SU-DHL-6 (cell line): ENCODE data around the gene CHCHD5.
"Not testable (repeated sequence)": the region's sequence is repeated elsewhere in the genome, so short reads cannot be mapped to it uniquely, and the experiment has no call there.

Source experiments
- H2AFZ ChIP-seq: fragments of 200-600 bp; sonication (generic); 2 replicates; pipeline ENCODE4 v1.6.1; 2014; ENCODE audit warnings: low read depth, mild to moderate bottlenecking, moderate library complexity, mixed read lengths, antibody characterized with exemption, low read length; ENCODE audit not compliant: severe bottlenecking
- H3F3A ChIP-seq: fragments of 200-600 bp; shearing (Covaris generic); 2 replicates; pipeline ENCODE4 v1.6.0; 2016; ENCODE audit warnings: antibody characterized with exemption, mild to moderate bottlenecking; ENCODE audit not compliant: insufficient read depth
- H3K27ac ChIP-seq: fragments of 200-600 bp; sonication (generic); 2 replicates; pipeline ENCODE4 v1.5.1; 2016; ENCODE audit warnings: low read depth, mild to moderate bottlenecking, low read length, moderate library complexity, mixed read lengths
- H3K27me3 ChIP-seq: fragments of 200-600 bp; sonication (generic), shearing (Covaris generic); 2 replicates; pipeline ENCODE4 v1.6.0; 2014; ENCODE audit warnings: mild to moderate bottlenecking, low read length
- H3K36me3 ChIP-seq: fragments of 200-600 bp; sonication (generic); 2 replicates; pipeline ENCODE4 v1.6.1; 2014; ENCODE audit warnings: mild to moderate bottlenecking, low read length, mixed read lengths
- H3K4me2 ChIP-seq: fragments of 300-600, 200-600 bp; shearing (Covaris generic), sonication (generic); 2 replicates; pipeline ENCODE4 v1.6.0; 2014; ENCODE audit warnings: low read length, low read depth, mild to moderate bottlenecking; ENCODE audit not compliant: poor library complexity, severe bottlenecking
- H3K4me3 ChIP-seq: fragments of 200-600 bp; sonication (generic); 2 replicates; pipeline ENCODE4 v1.5.1; 2014; ENCODE audit warnings: antibody characterized with exemption, low read length, mild to moderate bottlenecking, mixed read lengths; ENCODE audit not compliant: insufficient read depth, poor library complexity, severe bottlenecking
- H3K79me2 ChIP-seq: fragments of 200-600 bp; sonication (generic); 2 replicates; pipeline ENCODE4 v1.6.1; 2014; ENCODE audit warnings: mild to moderate bottlenecking, low read length, moderate library complexity; ENCODE audit not compliant: insufficient read depth
- H3K9ac ChIP-seq: fragments of 200-600 bp; sonication (generic); 2 replicates; pipeline ENCODE4 v1.7.0; 2014; ENCODE audit warnings: mild to moderate bottlenecking, low read length
- H3K9me2 ChIP-seq: fragments of 200-600 bp; sonication (generic); replicated peaks from 2 replicates; pipeline ENCODE4 v1.6.1; 2014; ENCODE audit warnings: low read length; ENCODE audit not compliant: insufficient read depth
- H3K9me3 ChIP-seq: fragments of 200-600 bp; sonication (generic); 2 replicates; pipeline ENCODE4 v1.6.1; 2014; ENCODE audit warnings: low read length, mixed read lengths; ENCODE audit not compliant: insufficient read depth
- H4K20me1 ChIP-seq: fragments of 200-600 bp; sonication (generic); 2 replicates; pipeline ENCODE4 v1.6.1; 2014; ENCODE audit warnings: low read depth, mild to moderate bottlenecking, antibody characterized with exemption, low read length, moderate library complexity, mixed read lengths
- EZH2phosphoT487 ChIP-seq: fragments of 200-600 bp; sonication (generic), shearing (Covaris generic); conservative IDR thresholded peaks from 2 replicates; pipeline ENCODE4 v1.6.1; 2018; ENCODE audit warnings: mild to moderate bottlenecking, antibody characterized with exemption, low read length, moderate library complexity, mixed read lengths
- TF ChIP-seq, protein P1 (sequence below): fragments of 200-600 bp; sonication (generic); IDR thresholded peaks from one replicate; pipeline ENCODE4 v1.5.1; 2017; ENCODE audit warnings: antibody characterized with exemption, mild to moderate bottlenecking, low read length, moderate library complexity; ENCODE audit not compliant: insufficient read depth, poor library complexity, severe bottlenecking

CHCHD5 gene

DNA sequence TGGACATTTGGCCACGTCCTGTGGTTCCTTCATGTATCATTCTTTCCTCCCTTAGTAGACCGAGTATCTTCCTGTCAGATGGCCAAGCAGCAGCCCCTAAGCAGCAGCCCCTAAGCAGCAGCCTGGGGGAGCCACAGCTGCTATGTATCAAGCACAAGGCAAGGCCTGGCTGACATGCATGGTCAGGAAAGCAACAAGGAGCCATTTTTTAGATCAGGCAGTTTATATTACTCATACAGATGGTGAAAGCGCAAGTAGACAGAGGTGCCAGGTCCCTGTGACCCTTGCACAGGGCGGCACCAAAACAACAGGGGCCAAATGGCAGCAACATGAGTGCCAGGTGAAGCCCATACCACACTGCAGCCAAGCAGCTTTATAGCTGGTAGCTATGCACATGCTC, 22.1 kb downstream of the CHCHD5 start:
- Histone ChIP-seq H3K9me2 (no peaks in the 10 kb centered on the region), H3K27me3 (no peaks in the 10 kb centered on the region), H3F3A (no peaks in the 10 kb centered on the region), H3K4me3 (no peak overlapping the region), H2AFZ (no peak overlapping the region), H3K4me2 (no peak overlapping the region), H3K9ac (no peak overlapping the region), H3K9me3 (no peaks in the 10 kb centered on the region), H3K36me3 (no peaks in the 10 kb centered on the region), H3K79me2 (no peaks in the 10 kb centered on the region), H3K27ac (no peak overlapping the region), H4K20me1 (no peaks in the 10 kb centered on the region)
- TF ChIP-seq, protein P1, sequence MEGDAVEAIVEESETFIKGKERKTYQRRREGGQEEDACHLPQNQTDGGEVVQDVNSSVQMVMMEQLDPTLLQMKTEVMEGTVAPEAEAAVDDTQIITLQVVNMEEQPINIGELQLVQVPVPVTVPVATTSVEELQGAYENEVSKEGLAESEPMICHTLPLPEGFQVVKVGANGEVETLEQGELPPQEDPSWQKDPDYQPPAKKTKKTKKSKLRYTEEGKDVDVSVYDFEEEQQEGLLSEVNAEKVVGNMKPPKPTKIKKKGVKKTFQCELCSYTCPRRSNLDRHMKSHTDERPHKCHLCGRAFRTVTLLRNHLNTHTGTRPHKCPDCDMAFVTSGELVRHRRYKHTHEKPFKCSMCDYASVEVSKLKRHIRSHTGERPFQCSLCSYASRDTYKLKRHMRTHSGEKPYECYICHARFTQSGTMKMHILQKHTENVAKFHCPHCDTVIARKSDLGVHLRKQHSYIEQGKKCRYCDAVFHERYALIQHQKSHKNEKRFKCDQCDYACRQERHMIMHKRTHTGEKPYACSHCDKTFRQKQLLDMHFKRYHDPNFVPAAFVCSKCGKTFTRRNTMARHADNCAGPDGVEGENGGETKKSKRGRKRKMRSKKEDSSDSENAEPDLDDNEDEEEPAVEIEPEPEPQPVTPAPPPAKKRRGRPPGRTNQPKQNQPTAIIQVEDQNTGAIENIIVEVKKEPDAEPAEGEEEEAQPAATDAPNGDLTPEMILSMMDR, result no peak
- TF ChIP-seq EZH2phosphoT487, result no peak

DNA sequence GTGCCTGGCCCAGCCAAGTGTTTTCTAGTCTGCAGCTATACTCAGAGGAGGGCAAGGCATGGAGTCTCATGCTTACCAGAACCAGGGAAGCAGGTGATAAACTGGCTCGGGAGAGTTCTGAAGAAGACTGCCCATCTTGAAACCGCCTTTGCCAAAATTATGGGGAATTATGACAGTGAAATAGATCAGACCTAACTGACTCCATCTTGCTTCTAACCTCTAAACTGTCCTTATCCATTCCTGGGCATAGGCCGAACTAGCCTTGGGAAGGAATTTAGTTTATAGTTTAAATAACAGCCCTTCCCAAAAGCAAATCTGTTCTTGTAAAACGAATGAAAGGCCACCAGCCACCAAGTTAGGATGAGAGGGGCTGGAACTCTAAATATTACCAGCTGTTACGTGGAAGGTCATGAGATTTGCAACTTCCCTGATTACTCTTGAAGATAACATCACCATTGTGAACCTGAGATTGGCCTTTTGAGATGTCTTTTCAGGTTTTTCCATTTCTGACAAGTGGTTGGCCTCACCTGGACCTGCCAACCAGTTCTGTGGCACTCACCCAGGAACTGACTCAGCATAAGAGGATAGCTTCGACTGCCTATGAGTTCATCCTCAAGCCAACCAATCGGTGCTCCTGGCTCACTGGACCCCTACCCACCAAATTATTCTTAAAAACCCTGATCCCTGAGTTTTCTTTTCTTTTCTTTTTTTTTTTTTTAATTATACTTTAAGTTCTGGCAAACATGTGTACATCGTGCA, 23.4 kb downstream of the CHCHD5 start:
- no peaks in the 10 kb centered on the region for H4K20me1 ChIP-seq
- H3K4me2 ChIP-seq, result no peak overlapping the region
- no peaks in the 10 kb centered on the region for H3K79me2 ChIP-seq
- no peak overlapping the region for H2AFZ ChIP-seq
- H3K9me3 ChIP-seq, result no peaks in the 10 kb centered on the region
- no peak overlapping the region for H3K9ac ChIP-seq
- H3K27ac ChIP-seq, result no peak overlapping the region
- H3K27me3 ChIP-seq, result no peaks in the 10 kb centered on the region
- TF ChIP-seq, protein P1, result no peak
- TF ChIP-seq EZH2phosphoT487, result no peak
- no peaks in the 10 kb centered on the region for H3K36me3 ChIP-seq
- no peaks in the 10 kb centered on the region for H3K9me2 ChIP-seq
- H3K4me3 ChIP-seq, result no peak overlapping the region
- H3F3A ChIP-seq, result no peaks in the 10 kb centered on the region

DNA sequence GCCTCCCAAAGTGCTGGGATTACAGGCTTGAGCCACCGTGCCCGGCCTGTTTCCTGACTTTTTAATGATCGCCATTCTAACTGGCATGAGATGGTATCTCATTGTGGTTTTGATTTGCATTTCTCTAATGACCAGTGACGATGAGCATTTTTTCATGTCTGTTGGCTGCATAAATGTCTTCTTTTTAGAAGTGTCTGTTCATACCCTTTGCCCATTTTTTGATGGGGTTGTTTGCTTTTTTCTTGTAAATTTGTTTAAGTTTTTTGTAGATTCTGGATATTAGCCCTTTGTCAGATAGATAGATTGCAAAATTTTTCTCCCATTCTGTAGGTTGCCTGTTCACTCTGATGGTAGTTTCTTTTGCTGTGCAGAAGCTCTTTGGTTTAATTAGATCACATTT, 24.9 kb downstream of the CHCHD5 start:
- H2AFZ ChIP-seq, H3K9me2 ChIP-seq, H3K79me2 ChIP-seq: not testable (repeated sequence)

DNA sequence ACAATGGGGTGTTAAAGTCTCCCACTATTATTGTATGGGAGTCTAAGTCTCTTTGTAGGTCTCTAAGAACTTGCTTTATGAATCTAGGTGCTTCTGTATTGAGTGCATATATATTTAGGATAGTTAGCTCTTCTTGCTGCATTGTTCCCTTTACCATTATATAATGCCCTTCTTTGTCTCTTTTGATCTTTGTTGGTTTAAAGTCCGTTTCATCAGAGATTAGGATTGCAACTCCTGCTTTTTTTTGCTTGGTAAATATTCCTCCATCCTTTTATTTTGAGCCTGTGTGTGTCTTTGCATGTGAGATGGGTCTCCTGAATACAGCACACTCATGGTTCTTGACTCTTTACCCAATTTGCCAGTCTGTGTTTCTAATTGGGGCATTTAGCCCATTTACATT, 27.9 kb downstream of the CHCHD5 start:
- not testable (repeated sequence) for H3K4me2 ChIP-seq, H4K20me1 ChIP-seq, H3K9me3 ChIP-seq, H3K27me3 ChIP-seq, H3K4me3 ChIP-seq, H3K9ac ChIP-seq, H3K27ac ChIP-seq, H3K9me2 ChIP-seq, H3K36me3 ChIP-seq, H3F3A ChIP-seq, H3K79me2 ChIP-seq, H2AFZ ChIP-seq

More for the DNA sequence above, 24.9 kb downstream of the CHCHD5 start:
- not testable (repeated sequence) for H3K36me3 ChIP-seq, H3K27me3 ChIP-seq, H3K27ac ChIP-seq, H3F3A ChIP-seq, H3K4me3 ChIP-seq, H4K20me1 ChIP-seq, H3K4me2 ChIP-seq, H3K9me3 ChIP-seq, H3K9ac ChIP-seq
